GM20000 (cell line): Measurements from ENCODE around the gene CISH.
A peak's percentile ranks its signal among the peaks of the same experiment; 100 is the strongest.

Experiments
- DNase-seq: peaks from one replicate; pipeline ENCODE4 v3.0.0; 2012; ENCODE audit warnings: low spot score
- TF ChIP-seq, protein P1 (sequence below): IDR thresholded peaks from 2 replicates; pipeline ENCODE4 v1.5.1; 2012; ENCODE audit warnings: mild to moderate bottlenecking, control low read depth; ENCODE audit errors: extremely low read depth, missing control alignments

Gene CISH

DNA sequence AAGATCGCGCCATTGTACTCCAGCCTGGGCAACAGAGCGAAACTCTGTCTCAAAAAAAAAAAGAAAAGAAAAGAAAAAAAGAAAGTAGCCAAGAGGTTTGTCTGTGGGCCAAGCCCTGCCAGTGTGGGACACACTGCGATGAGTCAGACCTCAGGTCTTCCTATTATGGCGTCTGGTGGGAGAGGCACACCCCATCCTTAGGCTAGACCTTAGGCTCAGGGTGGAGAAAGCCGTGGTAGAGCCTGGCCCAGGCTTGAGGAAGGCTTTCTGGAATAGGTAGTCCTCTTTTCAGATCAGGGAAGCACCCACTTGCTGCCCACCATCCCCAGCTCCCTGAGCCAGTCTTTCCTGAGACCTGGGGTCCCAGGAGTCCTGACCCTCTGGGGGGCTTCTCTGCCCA is 36.2 kb downstream of the CISH start:
- TF ChIP-seq, protein P1, sequence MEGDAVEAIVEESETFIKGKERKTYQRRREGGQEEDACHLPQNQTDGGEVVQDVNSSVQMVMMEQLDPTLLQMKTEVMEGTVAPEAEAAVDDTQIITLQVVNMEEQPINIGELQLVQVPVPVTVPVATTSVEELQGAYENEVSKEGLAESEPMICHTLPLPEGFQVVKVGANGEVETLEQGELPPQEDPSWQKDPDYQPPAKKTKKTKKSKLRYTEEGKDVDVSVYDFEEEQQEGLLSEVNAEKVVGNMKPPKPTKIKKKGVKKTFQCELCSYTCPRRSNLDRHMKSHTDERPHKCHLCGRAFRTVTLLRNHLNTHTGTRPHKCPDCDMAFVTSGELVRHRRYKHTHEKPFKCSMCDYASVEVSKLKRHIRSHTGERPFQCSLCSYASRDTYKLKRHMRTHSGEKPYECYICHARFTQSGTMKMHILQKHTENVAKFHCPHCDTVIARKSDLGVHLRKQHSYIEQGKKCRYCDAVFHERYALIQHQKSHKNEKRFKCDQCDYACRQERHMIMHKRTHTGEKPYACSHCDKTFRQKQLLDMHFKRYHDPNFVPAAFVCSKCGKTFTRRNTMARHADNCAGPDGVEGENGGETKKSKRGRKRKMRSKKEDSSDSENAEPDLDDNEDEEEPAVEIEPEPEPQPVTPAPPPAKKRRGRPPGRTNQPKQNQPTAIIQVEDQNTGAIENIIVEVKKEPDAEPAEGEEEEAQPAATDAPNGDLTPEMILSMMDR, result no peak
- no peak for DNase-seq

DNA sequence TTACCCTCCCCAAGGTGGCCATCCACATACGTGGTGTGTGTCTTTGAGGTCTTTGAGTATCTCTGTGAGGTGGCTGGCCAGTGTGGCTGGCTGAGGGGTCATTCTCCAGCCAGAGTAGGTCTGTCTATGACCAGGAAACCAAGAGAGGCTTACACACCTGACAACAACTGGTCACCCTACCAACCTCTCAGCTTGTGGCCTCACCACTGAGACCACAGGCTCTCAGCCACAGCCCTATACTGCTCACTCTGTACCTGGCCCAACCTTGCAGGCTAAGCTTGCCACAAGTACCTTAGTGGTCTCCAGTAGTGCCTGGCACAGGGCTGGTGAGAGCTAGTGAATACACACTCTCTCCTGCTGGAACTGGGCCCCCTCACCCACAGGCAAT is 37.1 kb downstream of the CISH start:
- TF ChIP-seq, protein P1, result no peak
- DNase-seq, result no peak

DNA sequence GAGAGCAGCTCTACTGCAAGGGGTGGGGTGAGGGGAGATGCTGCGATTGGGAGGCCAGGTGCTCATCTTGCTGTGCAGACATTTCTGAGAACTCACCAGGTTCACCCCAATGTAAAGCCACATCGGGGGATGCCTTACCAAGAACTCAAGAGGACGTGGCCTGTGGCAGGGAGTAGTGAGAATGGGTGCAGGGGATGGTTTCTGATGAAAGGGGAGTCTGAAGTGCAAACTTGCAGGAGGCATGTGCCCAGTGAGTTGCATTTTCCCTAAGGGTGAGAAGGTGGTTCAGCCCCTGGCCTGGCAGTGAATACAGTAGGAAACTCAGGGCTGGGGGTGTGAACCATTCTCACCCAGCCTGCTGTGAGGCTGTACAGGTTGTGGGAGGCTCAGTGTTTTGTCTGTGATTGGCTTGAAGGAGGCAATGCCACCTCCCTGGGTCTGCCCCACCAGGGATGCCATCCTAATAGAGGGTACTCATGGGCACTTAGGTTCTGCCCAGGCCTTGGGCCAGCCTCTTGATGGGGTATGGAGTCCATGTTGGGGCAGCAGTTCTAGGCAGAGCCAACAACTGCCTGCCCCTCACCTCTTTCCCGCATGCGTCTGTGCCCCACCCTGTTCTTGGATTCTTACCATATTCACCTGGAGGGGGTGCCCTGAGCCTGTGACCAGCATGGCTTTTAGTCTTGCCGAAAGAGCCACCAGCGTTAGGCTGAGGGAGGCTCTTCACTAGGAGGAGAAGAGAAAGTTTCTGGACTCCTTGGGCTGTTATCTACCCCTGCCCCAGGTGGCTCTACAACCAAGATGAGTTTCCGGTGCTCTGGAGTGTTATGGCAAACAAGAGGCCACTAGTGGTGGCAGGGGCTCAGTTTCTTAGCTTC is 37.8 kb downstream of the CISH start:
- TF ChIP-seq, protein P1, result no peak
- DNase-seq, result no peak

DNA sequence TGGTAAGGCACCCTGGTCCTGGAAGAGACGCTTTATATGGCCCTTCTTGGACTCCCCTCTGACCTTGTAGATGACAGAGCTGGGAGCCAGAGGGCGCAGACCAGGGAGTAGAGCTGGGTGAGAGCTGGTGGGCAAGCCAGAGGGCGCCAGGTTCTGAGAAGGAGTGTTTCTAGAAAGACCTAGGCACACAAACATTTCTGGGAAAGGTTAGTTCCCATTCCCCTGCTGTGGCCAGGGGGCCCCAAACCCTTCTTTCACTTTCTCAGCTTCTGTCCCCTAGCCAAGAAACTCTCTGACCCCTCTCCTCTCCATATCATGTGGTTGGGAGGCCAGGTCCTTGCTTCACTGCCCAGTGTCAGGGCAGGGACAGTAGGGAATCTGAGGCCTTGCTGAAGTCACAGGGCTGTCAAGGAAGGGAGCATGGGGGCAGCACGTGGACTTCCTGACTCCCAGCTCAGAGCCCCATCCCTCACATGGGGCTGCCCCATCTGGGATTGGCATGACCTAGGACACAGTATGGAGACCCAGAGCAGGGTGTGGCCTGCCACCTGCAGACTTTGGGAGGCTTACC is 38.7 kb downstream of the CISH start:
- TF ChIP-seq, protein P1, result no peak
- no peak for DNase-seq

DNA sequence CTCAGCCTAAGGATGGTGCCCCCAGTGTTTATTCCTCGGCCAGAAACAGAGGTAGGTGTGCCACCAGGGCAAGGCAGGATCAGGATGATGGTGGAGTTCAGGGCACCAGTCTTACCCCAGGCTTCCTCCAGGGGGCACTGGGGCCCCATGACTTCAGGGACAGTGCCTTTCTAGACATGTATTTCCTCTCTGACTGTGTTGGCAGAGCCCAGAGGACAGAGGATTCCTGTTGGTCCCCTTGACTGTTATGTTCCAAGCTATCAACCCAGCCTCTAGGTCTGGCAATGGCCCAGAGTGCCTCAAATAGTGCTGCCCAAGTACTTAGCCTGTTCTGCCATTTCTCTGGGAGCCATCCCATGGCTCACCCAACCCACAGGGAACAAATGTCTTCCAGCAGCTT is 39.4 kb downstream of the CISH start:
- DNase-seq, result peak; percentile 72
- TF ChIP-seq, protein P1, result peak; percentile 62

DNA sequence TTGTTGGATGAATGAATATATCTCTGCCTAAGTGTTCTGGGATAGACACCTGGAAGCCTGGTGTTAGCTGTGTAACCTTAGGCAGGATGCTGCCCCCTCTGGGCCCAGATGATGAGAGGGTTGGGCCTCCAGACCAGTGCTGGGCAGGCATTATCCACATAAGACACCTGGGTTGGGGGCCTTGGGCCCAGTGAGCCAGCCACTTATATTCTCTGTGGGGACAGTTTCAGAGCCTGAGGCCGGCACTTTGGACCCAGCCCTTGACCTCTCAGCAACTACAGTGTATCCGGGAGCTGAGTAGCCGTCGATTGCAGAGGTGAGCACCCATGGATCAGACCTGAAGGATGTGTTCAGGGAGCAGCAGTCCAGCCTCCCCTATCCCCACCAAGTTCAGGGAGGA is 40.1 kb downstream of the CISH start:
- DNase-seq, result no peak
- TF ChIP-seq, protein P1, result no peak

DNA sequence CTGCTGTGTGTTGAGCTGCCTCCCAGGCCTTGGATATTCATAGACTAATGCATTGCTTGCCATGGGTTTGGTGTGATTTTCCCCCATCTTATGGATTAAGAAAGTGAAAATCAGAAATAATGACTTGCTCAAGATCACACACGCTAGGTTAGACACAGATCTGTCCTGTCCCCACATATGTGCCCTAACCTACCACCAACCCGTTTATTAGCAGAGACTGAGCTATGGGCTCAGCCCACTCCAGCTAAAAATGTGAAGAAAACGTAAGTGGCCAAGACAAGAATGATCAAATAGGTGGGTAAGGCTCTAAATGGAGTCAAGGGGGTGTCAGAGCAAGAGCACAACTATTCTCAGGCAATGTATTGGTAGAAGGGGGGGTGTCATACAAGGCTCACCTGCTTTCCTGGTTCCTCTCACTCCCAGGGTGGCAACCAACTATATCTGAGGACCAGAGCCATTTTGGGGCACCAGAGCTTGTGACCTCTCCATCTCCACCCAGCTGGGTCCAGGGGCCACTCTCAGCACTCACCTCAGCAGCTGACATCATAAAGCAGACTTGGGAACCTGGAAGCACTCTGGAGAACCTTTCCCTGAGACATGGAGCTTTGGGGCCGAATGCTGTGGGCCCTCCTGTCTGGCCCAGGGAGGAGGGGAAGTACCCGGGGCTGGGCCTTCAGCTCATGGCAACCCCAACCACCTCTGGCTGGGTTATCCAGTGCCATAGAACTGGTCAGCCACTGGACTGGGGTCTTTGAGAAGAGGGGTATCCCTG is 40.9 kb downstream of the CISH start:
- TF ChIP-seq, protein P1, result no peak
- DNase-seq, result no peak
